ENCODE data around the gene TMA7.

The TMA7 gene

GRCh38 chr3:48423241-48423882 is 16.7 kb upstream of the TMA7 start:
- DNase-seq (ENCODE audit: low read depth), result no peak

GRCh38 chr3:48423883-48424695 is 16.0 kb upstream of the TMA7 start:
- DNase-seq (ENCODE audit: low read depth), result no peak

GRCh38 chr3:48425281-48425812 is 14.7 kb upstream of the TMA7 start:
- DNase-seq (ENCODE audit: low read depth), result no peak

GRCh38 chr3:48426401-48426909 is 13.6 kb upstream of the TMA7 start:
- no peak for DNase-seq (ENCODE audit: low read depth)

GRCh38 chr3:48426944-48427629 is 13.0 kb upstream of the TMA7 start:
- no peak for DNase-seq (ENCODE audit: low read depth)

- DNase-seq (ENCODE audit: low read depth), result no peak
Measured at GRCh38 chr3:48427630-48427962, 12.5 kb upstream of the TMA7 start.

- DNase-seq (ENCODE audit: low read depth), result no peak
Measured at GRCh38 chr3:48428088-48428571, 11.9 kb upstream of the TMA7 start.

- no peak for DNase-seq (ENCODE audit: low read depth)
Measured at GRCh38 chr3:48428572-48429316, 11.3 kb upstream of the TMA7 start.

GRCh38 chr3:48429317-48429959 is 10.6 kb upstream of the TMA7 start:
- DNase-seq (ENCODE audit: low read depth), result peak; percentile 12

- no peak for DNase-seq (ENCODE audit: low read depth)
Measured at GRCh38 chr3:48429960-48430707, 9.9 kb upstream of the TMA7 start, which contains the start of gene PLXNB1. TSS of gene PLXNB1 (minus strand) at chr3:48430086. CDS start at chr3:48424611, 5,475 bp downstream.

- DNase-seq (ENCODE audit: low read depth), result no peak
Measured at GRCh38 chr3:48430708-48431101, 9.4 kb upstream of the TMA7 start.

GRCh38 chr3:48431224-48432029 is 8.6 kb upstream of the TMA7 start:
- DNase-seq (ENCODE audit: low read depth), result no peak

GRCh38 chr3:48432411-48433371 is 7.4 kb upstream of the TMA7 start:
- DNase-seq (ENCODE audit: low read depth), result no peak

- no peak for DNase-seq (ENCODE audit: low read depth)
Measured at GRCh38 chr3:48433472-48434118, 6.5 kb upstream of the TMA7 start.

- DNase-seq (ENCODE audit: low read depth), result no peak
Measured at GRCh38 chr3:48434591-48435222, 5.3 kb upstream of the TMA7 start.

GRCh38 chr3:48435223-48435595 is 4.8 kb upstream of the TMA7 start:
- DNase-seq (ENCODE audit: low read depth), result no peak

- peak; percentile 63 for DNase-seq (ENCODE audit: low read depth)
Measured at GRCh38 chr3:48435774-48436476, 4.1 kb upstream of the TMA7 start.
